Stimulated activated CD8-positive, alpha-beta memory T cell treated with anti-CD3 and anti-CD28 coated beads, Interleukin-15, amount 100 ng/mL, for 48 hours (primary cell): Measurements from ENCODE around the gene TEN1.

Experiments used
- DNase-seq, 2 donors: peaks; one replicate each; pipeline ENCODE4 v3.0.0-alpha.2; 2020; ENCODE audit warnings: low read depth in 2 of 2

TEN1 gene

GRCh38 chr17:75976175-75976848 is 2.7 kb upstream of the TEN1 start:
- no peak for DNase-seq

GRCh38 chr17:75979705-75980187 is 706 bp downstream of the TEN1 start:
- no peak for DNase-seq

- no peak for DNase-seq
Measured at GRCh38 chr17:75980188-75981018, 1.4 kb downstream of the TEN1 start.

GRCh38 chr17:75981019-75981615 is 2.1 kb downstream of the TEN1 start:
- DNase-seq = no peak

DNA sequence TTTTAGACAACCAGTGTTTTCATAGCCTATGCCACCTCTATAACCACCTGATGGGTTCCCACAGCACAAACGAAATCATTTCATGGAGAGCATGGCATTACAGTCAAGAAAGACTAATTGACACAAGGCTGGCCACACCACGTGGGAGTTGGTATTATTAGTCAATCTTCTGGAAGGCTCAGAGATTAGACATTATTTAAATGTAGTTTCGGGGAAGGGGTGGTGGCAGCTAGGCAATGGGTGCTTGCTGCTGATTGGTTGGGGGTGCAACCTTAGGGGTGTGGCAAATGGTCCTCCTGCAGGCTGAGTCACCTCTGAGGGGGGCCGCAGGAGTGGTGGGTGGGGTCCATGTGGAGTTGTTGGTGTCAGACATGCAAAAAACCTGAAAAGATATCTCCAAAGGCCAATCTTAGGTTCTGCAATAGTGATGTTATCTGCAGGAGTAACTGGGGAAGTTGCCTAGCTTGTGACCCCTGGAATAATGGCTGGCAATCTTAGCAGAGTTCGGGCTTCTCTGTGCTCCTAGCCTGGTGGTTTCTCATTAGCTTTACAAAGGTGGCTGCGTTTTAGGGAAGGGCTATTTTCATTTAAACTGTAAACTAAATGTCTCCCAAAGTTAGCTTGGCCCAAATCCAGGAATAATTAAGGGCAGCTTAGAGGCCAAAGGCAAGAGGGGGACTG is 4.6 kb downstream of the TEN1 start:
- DNase-seq = no peak

- no peak for DNase-seq
Measured at GRCh38 chr17:75985986-75986385, 6.9 kb downstream of the TEN1 start.

DNA sequence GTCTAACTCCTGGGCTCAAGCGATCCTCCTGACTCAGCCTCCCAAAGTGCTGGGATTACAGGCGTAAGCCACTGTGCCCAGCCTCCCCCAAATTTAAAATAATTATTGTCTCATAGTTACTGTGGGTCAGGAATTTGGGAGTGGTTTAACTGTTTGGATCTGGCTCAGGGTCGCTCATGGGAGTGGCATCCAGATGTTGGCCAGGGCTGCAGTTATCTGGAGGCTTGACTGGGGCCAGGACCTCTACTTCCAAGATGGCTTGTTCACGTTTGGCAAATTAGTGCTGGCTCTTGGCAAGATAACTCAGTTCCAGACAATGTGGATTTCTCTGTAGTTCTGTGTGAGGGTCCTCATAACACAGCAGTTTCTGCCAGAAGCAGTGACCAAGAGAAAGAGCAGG is 8.0 kb downstream of the TEN1 start:
- DNase-seq = no peak

GRCh38 chr17:75991396-75991795 is 12.4 kb downstream of the TEN1 start:
- no peak for DNase-seq

DNA sequence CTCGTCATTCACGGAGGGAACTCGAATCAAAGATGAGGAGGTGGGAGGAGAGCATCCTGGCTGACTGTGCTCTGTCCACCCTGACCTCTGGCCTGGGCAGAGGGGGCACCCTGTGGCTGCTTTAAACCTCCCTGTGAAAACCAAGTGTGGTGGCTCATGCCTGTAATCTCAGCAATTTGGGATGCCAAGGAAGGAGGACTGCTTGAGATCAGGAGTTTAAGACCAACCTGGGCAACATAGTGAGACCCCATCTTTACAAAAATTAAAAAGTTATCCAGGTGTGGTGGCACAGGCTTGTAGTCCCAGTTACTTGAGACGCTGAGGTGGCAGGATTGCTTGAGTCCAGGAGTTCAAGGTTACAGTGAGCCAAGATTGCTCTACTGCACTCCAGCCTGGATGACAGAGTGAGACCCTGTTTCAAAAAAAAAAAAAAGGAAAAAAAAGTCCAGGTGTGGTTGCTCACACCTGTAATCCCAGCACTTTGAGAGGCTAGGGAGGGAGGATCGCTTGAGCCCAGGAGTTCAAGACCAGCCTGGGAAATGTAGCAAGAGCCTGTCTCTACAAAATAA is 15.8 kb downstream of the TEN1 start:
- no peak for DNase-seq

GRCh38 chr17:75995385-75995925 is 16.4 kb downstream of the TEN1 start:
- DNase-seq = no peak

- DNase-seq = peak; percentile 17 to 34
Measured at GRCh38 chr17:75996665-75997590, 17.9 kb downstream of the TEN1 start.

GRCh38 chr17:75998327-75998795 is 19.3 kb downstream of the TEN1 start:
- no peak for DNase-seq

GRCh38 chr17:76000016-76000754 is 21.1 kb downstream of the TEN1 start:
- DNase-seq = peak; percentile 40 to 48

DNA sequence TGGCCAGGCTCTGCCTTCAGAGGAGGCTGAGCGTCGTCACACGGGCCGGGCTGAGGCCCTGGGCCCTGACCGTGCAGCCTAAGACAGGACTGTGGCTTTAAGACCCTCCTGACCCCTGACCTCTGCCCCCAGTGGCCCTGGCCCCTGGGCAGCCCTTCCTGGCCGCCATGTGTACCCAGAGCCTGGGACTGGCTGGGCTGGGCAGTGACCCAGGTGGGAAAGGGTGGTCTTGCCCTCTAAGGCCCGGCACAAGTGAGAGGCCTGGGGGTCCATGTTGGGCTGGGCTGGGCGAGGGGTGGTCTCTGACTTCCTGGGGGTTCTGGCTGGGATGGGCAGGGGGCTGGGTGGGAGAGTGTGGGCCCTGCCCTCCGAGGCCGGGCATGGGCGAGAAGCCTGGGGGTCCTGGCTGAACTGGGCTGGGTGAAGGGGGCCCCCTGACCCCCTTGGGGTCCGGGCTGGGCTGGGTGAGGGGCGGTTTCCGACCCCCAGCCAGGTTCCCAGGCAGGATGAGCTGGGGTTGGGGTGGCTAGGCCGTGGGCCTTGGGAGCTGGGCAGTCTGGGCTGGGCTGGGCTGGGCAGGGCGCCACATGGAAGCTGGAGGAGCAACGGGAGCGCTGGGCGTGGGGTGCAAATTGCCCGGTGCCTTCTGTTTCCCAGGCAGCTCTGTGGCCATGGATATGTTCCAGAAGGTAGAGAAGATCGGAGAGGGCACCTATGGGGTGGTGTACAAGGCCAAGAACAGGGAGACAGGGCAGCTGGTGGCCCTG is 21.9 kb downstream of the TEN1 start, which contains the start of gene CDK3:
CDK3 (plus strand) TSS at position 101 of the 767 bp plus-strand sequence; CDS start at position 672, 571 bp downstream.
- no peak for DNase-seq

- DNase-seq = no peak
Measured at GRCh38 chr17:76002100-76002499, 23.1 kb downstream of the TEN1 start.

- DNase-seq = no peak
Measured at GRCh38 chr17:76003915-76004314, 24.9 kb downstream of the TEN1 start.

DNA sequence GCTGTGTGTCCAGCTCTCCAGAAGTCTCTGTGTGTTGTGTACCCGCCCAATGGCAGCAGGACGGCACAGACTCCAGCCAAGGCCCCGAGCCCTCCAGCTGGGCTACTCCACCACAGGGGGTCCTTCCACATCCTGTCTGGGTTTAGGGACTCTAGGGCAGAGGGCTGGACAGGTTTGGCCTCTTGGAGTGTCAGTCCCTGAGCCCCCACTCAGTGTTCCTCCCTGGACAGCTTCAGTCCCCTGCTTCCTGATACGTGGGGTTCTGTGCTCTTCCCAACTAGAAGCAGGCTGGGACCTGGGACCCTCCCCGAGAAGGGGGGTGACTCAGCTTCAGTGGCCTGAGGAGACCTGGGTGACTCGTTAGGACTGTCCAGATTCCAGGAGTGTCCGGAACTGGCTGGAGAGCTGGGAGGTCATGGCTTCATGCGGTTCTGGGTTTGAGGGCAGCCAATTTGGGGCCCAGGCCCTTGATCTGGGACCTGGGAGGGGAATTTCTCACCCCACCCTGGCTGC is 25.8 kb downstream of the TEN1 start:
- no peak for DNase-seq
